Activated naive CD8-positive, alpha-beta T cell treated with anti-CD3 and anti-CD28 coated beads for 36 hours (primary cell): Measurements from ENCODE around the gene TEX261. TPM values are rescaled to one million over a fixed set of nuclear protein-coding genes. Genes with fewer than 3 reads are reported as not detected.

Experiments used
- DNase-seq: peaks from one replicate; pipeline ENCODE4 v3.0.0; 2021
- H3K27ac Mint-ChIP-seq: one replicate; pipeline ENCODE4 v1.8.0; 2022; ENCODE audit warnings: mild to moderate bottlenecking, moderate library complexity, mixed read lengths
- H3K27me3 Mint-ChIP-seq: one replicate; pipeline ENCODE4 v1.8.0; 2022; ENCODE audit warnings: mild to moderate bottlenecking, mixed read lengths
- H3K36me3 Mint-ChIP-seq: one replicate; pipeline ENCODE4 v1.8.0; 2021; ENCODE audit warnings: mild to moderate bottlenecking, mixed read lengths
- H3K4me1 Mint-ChIP-seq: one replicate; pipeline ENCODE4 v1.8.0; 2021; ENCODE audit warnings: mixed read lengths
- H3K4me3 Mint-ChIP-seq: one replicate; pipeline ENCODE4 v1.8.0; 2022; ENCODE audit warnings: mild to moderate bottlenecking, moderate library complexity, mixed read lengths
- H3K9me3 Mint-ChIP-seq: one replicate; pipeline ENCODE4 v1.8.0; 2022; ENCODE audit warnings: mixed read lengths
- total RNA-seq, 2 experiments: library from RNA; stranded (reverse); gene quantifications; one replicate each; pipeline ENCODE4 v1.2.3, GENCODE V29; 2021

TEX261 gene
- total RNA-seq, 2 experiments from 2014 or later, result 81.6 to 87.2 TPM

DNA sequence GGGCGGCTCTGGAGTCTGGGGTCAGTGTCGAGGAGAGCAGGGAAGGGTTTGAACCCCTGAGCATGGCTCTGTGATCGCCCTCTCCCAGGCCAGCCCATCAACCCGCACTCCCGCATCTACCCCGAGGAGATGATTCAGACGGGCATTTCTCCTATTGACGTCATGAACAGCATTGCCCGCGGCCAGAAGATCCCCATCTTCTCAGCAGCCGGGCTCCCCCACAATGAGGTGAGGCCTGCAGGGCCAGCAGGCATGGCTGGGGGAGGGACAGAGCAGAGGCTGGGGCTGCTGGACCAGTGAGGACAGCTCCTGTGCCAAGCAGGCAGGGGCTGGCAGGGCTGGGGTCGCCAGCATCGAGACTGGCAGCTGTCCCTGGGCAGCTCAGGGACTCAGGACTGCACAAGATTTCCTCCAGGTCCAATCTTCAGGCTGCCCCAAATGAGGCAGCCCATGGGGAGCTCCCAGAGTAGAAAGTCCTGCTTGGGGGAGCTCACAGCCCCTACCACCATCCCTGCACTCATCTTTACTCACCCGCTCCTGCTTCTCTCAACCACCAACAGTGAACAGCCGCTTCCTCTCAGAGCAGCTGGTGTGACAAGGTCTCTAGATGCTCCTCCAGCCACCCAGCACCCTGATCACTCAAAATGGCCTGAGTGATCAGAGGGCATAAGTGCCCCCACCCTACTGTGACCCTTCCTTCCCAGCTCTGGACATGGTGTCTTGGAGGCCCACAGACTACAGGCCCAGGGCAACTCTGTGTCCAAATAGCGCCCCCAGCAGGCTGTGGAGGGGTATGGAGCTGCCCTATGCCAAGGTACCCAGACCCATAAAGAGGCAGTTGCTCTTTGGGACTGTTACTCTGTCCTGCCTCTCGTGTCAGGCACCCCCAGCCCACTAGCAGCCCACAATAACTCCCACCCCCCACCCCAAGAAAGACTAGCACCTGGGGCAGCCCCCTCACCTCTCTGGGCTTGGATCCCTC is 34.5 kb downstream of the TEX261 start:
- Mint-ChIP-seq H3K4me1 (peaks cover 8% of the 10 kb centered on the region), H3K4me3 (no peak overlapping the region), H3K27ac (no peak overlapping the region), H3K27me3 (peaks cover 54% of the 10 kb centered on the region), H3K36me3 (no peaks in the 10 kb centered on the region), H3K9me3 (no peaks in the 10 kb centered on the region)
- DNase-seq, result no peak

DNA sequence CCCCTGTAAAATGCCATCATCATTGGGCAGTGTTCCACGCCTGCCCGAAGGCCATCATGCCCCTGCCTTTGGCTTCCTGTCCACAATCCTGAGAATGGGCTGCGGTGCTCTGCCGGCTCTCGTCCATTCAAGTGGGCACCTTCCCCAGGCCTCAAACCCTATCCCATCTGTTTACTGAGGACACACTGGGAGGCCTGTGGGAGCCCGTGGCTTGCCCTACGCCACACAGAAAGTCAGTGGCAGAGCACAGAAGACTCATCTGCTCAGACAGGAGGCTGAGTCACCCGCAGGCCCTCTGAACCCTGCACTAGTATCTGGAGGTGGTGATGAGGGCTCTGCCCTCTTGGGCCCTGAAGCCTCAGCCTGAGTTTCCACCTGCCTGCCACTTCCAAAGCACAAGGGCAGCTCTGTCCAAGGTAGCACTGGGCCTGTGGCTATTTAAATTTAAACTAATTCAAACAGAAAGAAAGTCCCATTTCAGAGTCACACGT is 35.4 kb downstream of the TEX261 start:
- Mint-ChIP-seq H3K4me3 (no peak overlapping the region), H3K4me1 (peaks cover 6% of the 10 kb centered on the region), H3K36me3 (no peaks in the 10 kb centered on the region), H3K9me3 (no peaks in the 10 kb centered on the region), H3K27me3 (peaks cover 56% of the 10 kb centered on the region), H3K27ac (no peak overlapping the region)
- no peak for DNase-seq

DNA sequence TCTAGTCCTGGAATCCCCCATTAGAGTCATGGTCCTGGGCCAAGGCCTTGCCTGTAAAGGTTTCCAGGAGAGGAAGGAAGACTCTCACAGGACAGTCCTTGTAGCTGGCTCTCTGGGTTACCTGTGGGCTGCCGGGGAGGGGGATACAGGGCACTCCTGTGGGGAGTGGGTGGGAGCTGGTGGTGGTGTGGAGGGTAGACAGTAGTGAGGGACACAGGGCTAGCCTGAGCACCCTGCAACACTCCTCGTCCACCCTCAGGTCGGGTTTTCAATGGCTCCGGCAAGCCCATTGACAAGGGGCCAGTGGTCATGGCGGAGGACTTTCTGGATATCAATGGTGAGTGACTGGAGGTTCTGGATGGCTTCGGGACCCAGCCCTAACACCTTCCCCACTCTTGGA is 35.9 kb downstream of the TEX261 start:
- H3K27ac Mint-ChIP-seq, result no peak overlapping the region
- no peak for DNase-seq
- H3K27me3 Mint-ChIP-seq, result peaks cover 50% of the 10 kb centered on the region
- H3K4me3 Mint-ChIP-seq, result no peak overlapping the region
- H3K9me3 Mint-ChIP-seq, result no peaks in the 10 kb centered on the region
- no peaks in the 10 kb centered on the region for H3K36me3 Mint-ChIP-seq
- peaks cover 6% of the 10 kb centered on the region for H3K4me1 Mint-ChIP-seq

GRCh38 chr2:70957798-70958197 is 36.9 kb downstream of the TEX261 start:
- Mint-ChIP-seq H3K27me3 (peaks cover 41% of the 10 kb centered on the region), H3K27ac (no peak overlapping the region), H3K4me1 (peaks cover 6% of the 10 kb centered on the region), H3K4me3 (no peak overlapping the region), H3K36me3 (no peaks in the 10 kb centered on the region), H3K9me3 (no peaks in the 10 kb centered on the region)
- no peak for DNase-seq

- no peaks in the 10 kb centered on the region for H3K9me3 Mint-ChIP-seq
- no peak overlapping the region for H3K4me3 Mint-ChIP-seq
- peaks cover 6% of the 10 kb centered on the region for H3K4me1 Mint-ChIP-seq
- H3K27ac Mint-ChIP-seq, result no peak overlapping the region
- peaks cover 32% of the 10 kb centered on the region for H3K27me3 Mint-ChIP-seq
- DNase-seq, result no peak
- no peaks in the 10 kb centered on the region for H3K36me3 Mint-ChIP-seq
Measured at GRCh38 chr2:70956141-70956540, 38.5 kb downstream of the TEX261 start.

DNA sequence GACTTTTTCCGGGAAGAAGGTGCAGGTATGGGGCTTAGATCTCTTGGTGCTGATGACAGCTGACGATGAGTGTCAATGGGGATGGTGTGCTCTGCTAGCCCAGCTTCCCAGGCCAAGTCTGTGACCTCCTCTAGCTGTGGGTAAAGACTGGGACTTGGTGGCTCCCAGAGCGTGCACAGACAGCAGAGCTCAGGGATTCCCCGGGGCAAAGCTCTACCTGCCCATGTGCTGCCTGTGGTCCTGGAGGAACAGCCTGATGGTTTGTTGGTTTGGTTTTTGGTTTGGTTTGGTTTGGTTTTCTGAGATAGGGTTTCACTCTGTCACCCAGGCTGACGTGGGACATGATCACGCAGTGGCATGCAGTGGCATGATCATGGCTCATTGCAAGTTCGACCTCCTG is 39.8 kb downstream of the TEX261 start:
- Mint-ChIP-seq H3K4me1 (peaks cover 6% of the 10 kb centered on the region), H3K27ac (no peak overlapping the region), H3K9me3 (no peaks in the 10 kb centered on the region), H3K36me3 (no peaks in the 10 kb centered on the region), H3K4me3 (no peak overlapping the region), H3K27me3 (peaks cover 28% of the 10 kb centered on the region)
- no peak for DNase-seq

DNA sequence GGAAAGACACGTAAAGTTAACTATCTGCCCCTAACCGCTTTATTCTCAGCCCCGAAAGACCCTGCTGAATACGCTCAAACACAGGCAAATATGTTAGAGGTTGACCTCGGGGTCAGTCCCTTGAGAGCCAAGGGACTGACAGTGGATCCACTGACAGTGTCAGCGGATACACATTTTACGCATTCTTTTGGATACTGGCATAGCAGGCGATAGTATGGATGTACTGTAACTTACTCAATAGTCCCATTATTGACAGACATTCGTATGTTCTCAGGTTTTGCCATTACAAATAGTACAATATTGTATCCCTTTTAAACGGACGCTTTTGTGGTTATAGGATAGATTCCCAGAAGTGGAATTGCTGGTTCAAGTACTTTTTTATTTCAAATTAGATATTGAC is 45.6 kb downstream of the TEX261 start:
- H3K27ac Mint-ChIP-seq, result no peak overlapping the region
- H3K27me3 Mint-ChIP-seq, result peaks cover 25% of the 10 kb centered on the region
- no peak overlapping the region for H3K4me3 Mint-ChIP-seq
- H3K9me3 Mint-ChIP-seq, result no peaks in the 10 kb centered on the region
- H3K4me1 Mint-ChIP-seq, result peaks cover 15% of the 10 kb centered on the region
- H3K36me3 Mint-ChIP-seq, result no peaks in the 10 kb centered on the region
- DNase-seq, result no peak

DNA sequence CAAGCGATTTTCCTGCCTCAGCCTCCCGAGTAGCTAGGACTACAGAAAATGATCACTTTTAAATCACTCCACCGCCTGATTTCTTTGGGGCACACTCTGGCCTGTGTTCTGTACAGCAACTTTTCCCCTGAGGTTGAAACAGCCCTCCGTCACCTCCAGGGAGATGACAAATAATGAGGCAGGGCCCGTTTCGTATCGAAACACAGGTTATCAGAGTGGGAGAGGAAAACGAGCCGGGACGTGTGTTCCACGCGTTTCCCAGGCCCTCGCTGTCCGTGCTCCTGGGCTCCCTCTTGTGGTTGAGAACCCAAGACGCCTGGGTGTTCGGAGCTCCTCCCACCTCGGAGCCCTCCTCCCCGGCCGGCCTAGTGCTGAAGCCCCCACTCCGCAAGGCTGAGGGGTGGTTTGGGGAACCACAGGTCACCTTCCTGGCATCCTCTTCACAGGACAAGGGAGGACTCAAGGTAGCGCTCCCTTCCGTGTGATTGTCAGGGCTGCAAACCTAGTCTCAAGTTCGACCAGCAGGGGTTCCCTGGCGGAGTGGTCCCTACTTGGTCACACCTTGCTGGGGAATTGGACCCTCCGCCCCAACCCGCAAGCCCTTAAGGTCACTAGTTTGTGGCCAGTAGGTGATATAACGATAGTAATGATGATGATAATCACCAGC is 46.2 kb downstream of the TEX261 start:
- peak overlapping the region; percentile 79 for H3K4me3 Mint-ChIP-seq
- peak overlapping the region; percentile 73 for H3K27ac Mint-ChIP-seq
- H3K9me3 Mint-ChIP-seq, result no peaks in the 10 kb centered on the region
- peaks cover 25% of the 10 kb centered on the region for H3K27me3 Mint-ChIP-seq
- H3K36me3 Mint-ChIP-seq, result no peaks in the 10 kb centered on the region
- DNase-seq, result peak; percentile 79
- peaks cover 15% of the 10 kb centered on the region for H3K4me1 Mint-ChIP-seq

DNA sequence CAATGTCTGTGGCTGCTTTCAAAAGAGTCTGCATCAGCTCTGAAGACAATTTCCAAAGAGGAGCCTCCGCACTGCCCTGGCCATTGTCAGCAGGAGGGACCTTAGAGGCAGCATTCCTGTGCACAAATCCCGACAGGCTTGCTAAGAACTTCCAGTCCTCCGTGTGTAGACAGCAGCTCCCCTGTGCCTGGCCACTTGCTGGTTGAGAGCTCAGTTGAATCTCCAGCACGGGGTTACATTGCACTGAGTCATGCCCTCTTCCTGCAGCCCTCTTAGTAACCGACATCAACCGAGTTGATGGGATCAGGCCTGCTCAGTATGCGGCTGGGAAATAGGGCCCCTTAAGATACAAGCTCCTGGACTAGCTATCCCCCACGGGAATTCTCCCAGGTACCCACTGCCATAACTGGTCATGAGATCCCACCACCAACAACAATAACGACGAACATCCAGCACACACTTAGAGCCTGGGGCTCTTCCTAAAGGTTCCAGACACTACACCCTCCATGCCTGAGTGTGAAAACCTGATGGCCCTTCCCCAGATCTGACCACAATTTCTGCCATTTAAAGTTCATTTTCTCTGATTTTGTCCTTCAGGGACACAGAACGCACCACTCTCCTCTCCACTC is 47.0 kb downstream of the TEX261 start:
- Mint-ChIP-seq H3K4me3 (peak overlapping the region; percentile 79), H3K9me3 (no peaks in the 10 kb centered on the region), H3K36me3 (no peaks in the 10 kb centered on the region), H3K27me3 (peaks cover 25% of the 10 kb centered on the region), H3K27ac (no peak overlapping the region), H3K4me1 (peaks cover 15% of the 10 kb centered on the region)
- DNase-seq, result no peak

DNA sequence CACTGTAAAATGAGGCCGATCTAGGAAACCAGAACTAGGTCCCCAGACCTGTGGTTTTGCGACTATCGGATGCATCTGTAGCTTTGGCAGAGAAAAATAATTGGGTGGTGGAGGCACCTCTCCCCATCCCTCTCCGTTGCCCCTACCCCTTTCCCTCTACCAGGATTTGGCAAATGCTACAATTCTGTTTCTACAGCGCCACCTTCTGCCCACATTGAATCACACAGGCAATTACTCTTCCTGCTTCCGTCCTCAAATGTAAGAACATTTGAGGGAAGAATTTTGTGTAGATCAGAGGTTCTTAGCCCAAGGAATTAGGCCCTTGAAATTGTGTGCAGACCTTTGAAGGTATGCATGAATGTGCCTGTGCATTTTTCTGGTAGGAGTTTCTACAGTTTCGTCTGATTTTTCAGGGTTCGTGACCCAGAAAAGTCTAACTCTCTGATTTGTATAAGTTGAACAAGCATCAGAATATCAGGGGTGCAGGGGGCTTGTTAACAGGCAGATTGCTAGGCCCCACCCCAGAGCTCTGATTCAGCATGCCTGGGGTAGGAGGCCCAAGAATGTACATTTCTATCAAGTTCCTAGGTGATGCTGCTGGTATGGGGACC is 47.7 kb downstream of the TEX261 start:
- H3K4me1 Mint-ChIP-seq, result peaks cover 15% of the 10 kb centered on the region
- no peak overlapping the region for H3K4me3 Mint-ChIP-seq
- H3K36me3 Mint-ChIP-seq, result no peaks in the 10 kb centered on the region
- H3K27ac Mint-ChIP-seq, result no peak overlapping the region
- DNase-seq, result peak; percentile 44
- H3K9me3 Mint-ChIP-seq, result no peaks in the 10 kb centered on the region
- H3K27me3 Mint-ChIP-seq, result peaks cover 22% of the 10 kb centered on the region

DNA sequence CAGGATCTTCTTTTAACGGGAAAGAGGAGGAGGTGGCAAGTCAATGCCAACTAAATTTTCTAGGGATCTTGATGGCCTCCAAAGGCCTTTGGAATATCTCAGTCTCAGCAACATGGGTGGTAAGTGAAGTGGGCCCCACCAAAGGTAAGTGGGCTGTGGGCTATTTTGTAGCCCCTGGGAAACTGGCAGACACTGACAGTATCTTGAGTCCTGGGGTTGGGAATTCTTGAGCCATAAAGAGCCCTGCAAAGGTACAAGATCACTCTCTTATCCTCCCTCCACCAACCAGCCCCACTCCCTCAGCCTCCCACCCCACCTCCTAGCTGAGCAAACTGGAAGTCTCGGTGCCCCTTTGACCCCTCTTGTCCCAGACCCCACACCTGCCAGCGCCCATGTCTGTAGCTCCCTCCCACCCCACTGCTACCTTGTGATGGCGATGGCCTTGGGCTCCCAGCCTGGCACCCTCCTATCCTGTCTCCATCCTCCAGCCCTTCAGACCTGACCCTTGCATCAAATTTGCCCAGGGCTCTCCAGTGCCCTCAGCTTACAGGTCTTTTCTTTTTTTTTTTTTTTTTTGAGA is 50.5 kb downstream of the TEX261 start:
- H3K36me3 Mint-ChIP-seq, result no peaks in the 10 kb centered on the region
- peaks cover 15% of the 10 kb centered on the region for H3K4me1 Mint-ChIP-seq
- H3K27me3 Mint-ChIP-seq, result peaks cover 22% of the 10 kb centered on the region
- H3K9me3 Mint-ChIP-seq, result no peaks in the 10 kb centered on the region
- H3K4me3 Mint-ChIP-seq, result no peak overlapping the region
- no peak overlapping the region for H3K27ac Mint-ChIP-seq
- no peak for DNase-seq

DNA sequence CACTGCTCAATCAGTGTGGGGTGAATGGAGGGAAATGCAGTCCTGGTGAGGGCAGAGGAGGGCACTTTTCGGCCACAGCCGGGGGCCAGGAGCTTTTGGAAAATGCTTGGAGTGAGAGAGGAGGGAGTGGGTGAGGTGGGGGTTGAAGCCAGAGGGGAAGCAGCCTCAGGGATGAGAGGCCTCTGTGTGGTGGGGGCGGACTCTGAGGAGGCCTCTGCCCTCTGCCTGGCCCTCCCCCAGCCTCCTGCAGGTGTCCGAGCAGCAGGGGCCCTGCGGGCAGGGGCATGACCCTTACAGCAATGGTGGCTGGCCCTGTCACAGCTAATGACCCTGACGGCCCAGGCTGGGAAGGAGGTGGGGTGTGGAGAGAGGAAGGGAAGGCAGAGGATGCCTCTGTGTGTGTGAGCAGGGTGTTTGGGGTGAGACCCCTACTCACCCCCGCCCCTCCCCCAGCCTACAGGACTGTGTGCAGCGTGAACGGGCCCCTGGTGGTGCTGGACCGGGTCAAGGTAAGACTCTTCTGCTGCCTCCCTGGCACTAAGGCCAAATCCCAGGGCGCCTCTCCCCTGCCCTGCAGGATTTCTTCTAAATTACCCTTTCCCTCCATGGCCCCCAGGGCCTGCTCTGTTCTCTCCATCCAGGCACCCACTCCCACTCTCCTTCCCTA is 51.3 kb downstream of the TEX261 start:
- DNase-seq, result no peak
- no peak overlapping the region for H3K4me3 Mint-ChIP-seq
- no peaks in the 10 kb centered on the region for H3K36me3 Mint-ChIP-seq
- no peaks in the 10 kb centered on the region for H3K9me3 Mint-ChIP-seq
- H3K27me3 Mint-ChIP-seq, result peaks cover 25% of the 10 kb centered on the region
- H3K27ac Mint-ChIP-seq, result no peak overlapping the region
- H3K4me1 Mint-ChIP-seq, result peaks cover 14% of the 10 kb centered on the region

- DNase-seq, result no peak
- Mint-ChIP-seq H3K27ac (no peak overlapping the region), H3K36me3 (no peaks in the 10 kb centered on the region), H3K4me1 (peaks cover 7% of the 10 kb centered on the region), H3K9me3 (no peaks in the 10 kb centered on the region), H3K27me3 (peaks cover 17% of the 10 kb centered on the region), H3K4me3 (no peak overlapping the region)
Measured at GRCh38 chr2:70942396-70943204, 52.1 kb downstream of the TEX261 start.
